SK-N-SH (cell line): Measurements from ENCODE around the gene SERPINC1.

Source experiments
- EP300 ChIP-seq, 2 experiments: IDR thresholded peaks; 2 replicates each; pipeline versions ENCODE4 v1.4.0 to v1.6.1; 2012; ENCODE audit warnings: borderline replicate concordance in 1 of 2, low read depth in 1 of 2, low read length in 1 of 2
- EZH2phosphoT487 ChIP-seq: fragments of 200-600 bp; sonication (generic); IDR thresholded peaks from 2 replicates; pipeline ENCODE4 v1.6.1; 2017; ENCODE audit warnings: low read depth, mixed run types, mild to moderate bottlenecking, antibody characterized with exemption, moderate library complexity, borderline replicate concordance
- FOXM1 ChIP-seq: IDR thresholded peaks from 2 replicates; pipeline ENCODE4 v1.4.0; 2012; ENCODE audit warnings: low read depth, mild to moderate bottlenecking
- GABPA ChIP-seq: IDR thresholded peaks from 2 replicates; pipeline ENCODE4 v1.4.0; 2012; ENCODE audit warnings: low read depth, mild to moderate bottlenecking
- MAX ChIP-seq: IDR thresholded peaks from 2 replicates; pipeline ENCODE4 v1.4.0; 2012; ENCODE audit warnings: low read depth
- MEF2A ChIP-seq: IDR thresholded peaks from 2 replicates; pipeline ENCODE4 v1.4.0; 2012; ENCODE audit warnings: low read depth, borderline replicate concordance
- POLR2AphosphoS5 ChIP-seq: IDR thresholded peaks from 2 replicates; pipeline ENCODE4 v1.6.1; 2012; ENCODE audit warnings: low read depth, low read length
- RAD21 ChIP-seq: IDR thresholded peaks from 2 replicates; pipeline ENCODE4 v1.6.1; 2012; ENCODE audit warnings: mild to moderate bottlenecking, low read length
- REST ChIP-seq: IDR thresholded peaks from 2 replicates; pipeline ENCODE4 v1.6.1; 2012; ENCODE audit warnings: mild to moderate bottlenecking, low read depth, low read length, moderate library complexity
- RFX5 ChIP-seq: IDR thresholded peaks from 2 replicates; pipeline ENCODE4 v1.6.1; 2012; ENCODE audit warnings: mild to moderate bottlenecking, improper control_type of control experiment, low read length
- SMC3 ChIP-seq: IDR thresholded peaks from 2 replicates; pipeline ENCODE4 v1.6.1; 2012; ENCODE audit warnings: low read depth, low read length, improper control_type of control experiment
- TCF12 ChIP-seq: IDR thresholded peaks from 2 replicates; pipeline ENCODE4 v1.4.0; 2012
- YY1 ChIP-seq: IDR thresholded peaks from 2 replicates; pipeline ENCODE4 v1.4.0; 2012; ENCODE audit warnings: low read depth, mild to moderate bottlenecking
- TF ChIP-seq, protein P1 (sequence below): fragments of 200-600 bp; sonication (generic); IDR thresholded peaks from 2 replicates; pipeline ENCODE4 v1.6.1; 2017; ENCODE audit warnings: antibody characterized with exemption, mild to moderate bottlenecking, moderate library complexity

DNA sequence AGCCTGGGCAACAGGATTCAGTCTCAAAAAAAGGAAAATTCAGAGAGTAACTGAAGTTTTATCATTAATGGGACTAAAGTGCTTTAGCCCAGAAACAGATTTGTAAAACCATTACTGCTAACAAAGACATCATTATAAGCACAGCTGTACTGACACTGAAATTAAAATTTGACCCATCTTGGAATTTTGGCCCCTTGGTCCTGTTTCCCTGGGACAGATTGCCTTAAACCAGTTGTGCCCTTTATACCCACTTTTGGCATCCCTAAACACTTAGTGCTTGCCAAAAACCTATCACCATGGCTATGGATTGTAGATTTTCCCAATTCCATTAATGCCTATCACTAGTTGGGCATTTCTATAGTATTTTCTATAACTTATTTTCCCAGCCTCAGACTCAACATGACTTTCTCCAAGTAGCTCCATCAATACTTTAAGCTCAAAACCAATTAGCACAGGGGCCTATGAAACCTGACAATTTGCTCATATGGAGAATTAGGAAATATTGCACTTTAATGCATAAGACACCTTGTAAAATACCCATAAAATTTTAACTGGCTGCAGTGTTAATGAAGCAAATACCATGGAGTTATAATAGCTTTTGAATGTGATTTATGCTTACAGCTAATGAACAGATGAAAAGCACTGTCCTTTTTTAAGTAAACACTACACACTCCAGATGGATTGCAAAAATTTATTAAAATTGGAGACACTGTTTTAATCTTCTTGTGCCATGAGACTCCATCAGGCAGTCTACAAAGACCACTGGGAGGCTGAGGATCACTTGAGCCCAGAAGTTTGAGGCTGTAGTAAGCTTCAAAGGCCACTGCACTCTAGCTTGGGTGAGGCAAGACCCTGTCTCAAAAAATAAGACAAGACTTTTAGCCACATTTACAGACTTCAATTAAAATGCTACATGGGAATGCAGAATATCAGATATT lies 53.6 kb downstream of the SERPINC1 start:
- TF ChIP-seq, protein P1, sequence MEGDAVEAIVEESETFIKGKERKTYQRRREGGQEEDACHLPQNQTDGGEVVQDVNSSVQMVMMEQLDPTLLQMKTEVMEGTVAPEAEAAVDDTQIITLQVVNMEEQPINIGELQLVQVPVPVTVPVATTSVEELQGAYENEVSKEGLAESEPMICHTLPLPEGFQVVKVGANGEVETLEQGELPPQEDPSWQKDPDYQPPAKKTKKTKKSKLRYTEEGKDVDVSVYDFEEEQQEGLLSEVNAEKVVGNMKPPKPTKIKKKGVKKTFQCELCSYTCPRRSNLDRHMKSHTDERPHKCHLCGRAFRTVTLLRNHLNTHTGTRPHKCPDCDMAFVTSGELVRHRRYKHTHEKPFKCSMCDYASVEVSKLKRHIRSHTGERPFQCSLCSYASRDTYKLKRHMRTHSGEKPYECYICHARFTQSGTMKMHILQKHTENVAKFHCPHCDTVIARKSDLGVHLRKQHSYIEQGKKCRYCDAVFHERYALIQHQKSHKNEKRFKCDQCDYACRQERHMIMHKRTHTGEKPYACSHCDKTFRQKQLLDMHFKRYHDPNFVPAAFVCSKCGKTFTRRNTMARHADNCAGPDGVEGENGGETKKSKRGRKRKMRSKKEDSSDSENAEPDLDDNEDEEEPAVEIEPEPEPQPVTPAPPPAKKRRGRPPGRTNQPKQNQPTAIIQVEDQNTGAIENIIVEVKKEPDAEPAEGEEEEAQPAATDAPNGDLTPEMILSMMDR: no peak
- no peak for TF ChIP-seq MAX
- TF ChIP-seq EP300 (IDR thresholded peaks at IDR 0.05; ENCODE audit: borderline replicate concordance in 1 of 2, low read depth in 1 of 2, low read length in 1 of 2): no peak
- TF ChIP-seq FOXM1: no peak
- no peak for TF ChIP-seq MEF2A
- no peak for TF ChIP-seq EZH2phosphoT487
- TF ChIP-seq TCF12: no peak
- no peak for TF ChIP-seq RFX5
- TF ChIP-seq GABPA: no peak
- no peak for TF ChIP-seq REST
- TF ChIP-seq SMC3: no peak
- TF ChIP-seq RAD21: no peak
- peak; percentile 60; the same call in 1 of the 2 replicates for TF ChIP-seq POLR2AphosphoS5
- no peak for TF ChIP-seq YY1
